Gastroesophageal sphincter (tissue), 4 donors: Measurements from ENCODE around the gene SLC4A5. TPM values are rescaled to one million over a fixed set of nuclear protein-coding genes. Genes with fewer than 3 reads are reported as not detected.
A peak's percentile ranks its signal among the peaks of the same experiment; 100 is the strongest.
"Not testable (repeated sequence)": the region's sequence is repeated elsewhere in the genome, so short reads cannot be mapped to it uniquely, and the experiment has no call there.

ENCODE experiments used
- ATAC-seq: fragments of 150-250 bp; one replicate; pipeline ENCODE4 v1.9.1; 2016; ENCODE audit warnings: mild to moderate bottlenecking, moderate library complexity
- H3K27ac ChIP-seq, 4 donors: fragments of 200-600 bp; sonication (generic) in 3 of 4; 1 replicate in 3 of 4; 2 replicates in 1 of 4; pipeline ENCODE4 v1.5.1; 2016 to 2019
- H3K27me3 ChIP-seq: fragments of 200-600 bp; sonication (generic); one replicate; pipeline ENCODE4 v1.5.1; 2019
- H3K36me3 ChIP-seq, 2 donors: fragments of 200-600 bp; sonication (generic); one replicate each; pipeline ENCODE4 v1.5.1; 2019; ENCODE audit warnings: control low read depth in 1 of 2
- H3K4me1 ChIP-seq, 3 donors: fragments of 200-600 bp; sonication (generic); 1 replicate in 2 of 3; 2 replicates in 1 of 3; pipeline ENCODE4 v1.5.1; 2016 to 2019; ENCODE audit warnings: control low read depth in 2 of 3
- H3K4me3 ChIP-seq, 2 donors: fragments of 200-600 bp; sonication (generic); one replicate each; pipeline ENCODE4 v1.5.1; 2019; ENCODE audit warnings: mild to moderate bottlenecking in 1 of 2, moderate library complexity in 1 of 2
- H3K9me3 ChIP-seq, 3 donors: fragments of 200-600 bp; sonication (generic); one replicate each; pipeline ENCODE4 v1.5.1; 2017 to 2019; ENCODE audit warnings: control low read depth in 2 of 3
- CTCF ChIP-seq, 4 experiments: fragments of 200-600 bp in 2 of 4; fragments of 450-650 bp in 2 of 4; sonication (generic) in 1 of 4; IDR thresholded peaks; one replicate each; pipeline ENCODE4 v1.5.1; 2017 to 2019; ENCODE audit warnings: antibody characterized with exemption in 4 of 4, mild to moderate bottlenecking in 2 of 4, moderate library complexity in 2 of 4
- EP300 ChIP-seq: sonication (generic); formaldehyde crosslinking; IDR thresholded peaks from one replicate; pipeline ENCODE4 v1.6.1; 2017; ENCODE audit warnings: antibody characterized with exemption, mild to moderate bottlenecking
- POLR2A ChIP-seq, 2 donors: fragments of 450-650 bp; IDR thresholded peaks; one replicate each; pipeline ENCODE4 v1.6.1; 2017; ENCODE audit warnings: antibody characterized with exemption in 2 of 2, mild to moderate bottlenecking in 2 of 2, moderate library complexity in 1 of 2
- POLR2AphosphoS5 ChIP-seq: sonication (generic); formaldehyde crosslinking; IDR thresholded peaks from one replicate; pipeline ENCODE4 v1.6.1; 2017; ENCODE audit warnings: antibody characterized with exemption
- WGBS, 2 donors: methylation state at CpG; one replicate each; pipeline ENCODE4 v1.1.5; 2018; ENCODE audit warnings: low coverage in 1 of 2; 5-methylcytosine and 5-hydroxymethylcytosine counted together
- total RNA-seq, 4 donors: library from RNA; depleted of rRNA; stranded (reverse); fragments of >200 nt; gene quantifications; one replicate each; pipeline ENCODE4 v1.1.0, GENCODE V29; 2016

SLC4A5 gene
- total RNA-seq, 4 donors from 2014 or later = 1.8 to 9.4 (median 5.0) TPM

GRCh38 chr2:74188018-74188601, 155.1 kb downstream of the SLC4A5 start:
- Histone ChIP-seq H3K27me3 (no peaks in the 10 kb centered on the region), H3K36me3 (no peaks in the 10 kb centered on the region), H3K9me3 (no peaks in the 10 kb centered on the region), H3K27ac (peak overlapping the region in 2 of 4 donors; percentile 17 to 46), H3K4me1 (no peaks in the 10 kb centered on the region), H3K4me3 (no peak overlapping the region)
- WGBS, 2 donors = 80% methylated on average over 1 of the region's 6 CpGs; no CpG with 5 or more reads in 1 of the 2 donors
- ATAC-seq = peak; percentile 41
- no peak for TF ChIP-seq EP300
- no peak for TF ChIP-seq POLR2AphosphoS5
- no peak for TF ChIP-seq POLR2A (IDR thresholded peaks at IDR 0.05)
- TF ChIP-seq CTCF (IDR thresholded peaks at IDR 0.05) = no peak

GRCh38 chr2:74186706-74187105, 156.5 kb downstream of the SLC4A5 start:
- H3K27me3 ChIP-seq, H3K4me1 ChIP-seq, ATAC-seq, H3K9me3 ChIP-seq, H3K4me3 ChIP-seq, H3K27ac ChIP-seq, H3K36me3 ChIP-seq: not testable (repeated sequence)
- 90 to 95% methylated on average over 3 to 7 of the region's 15 CpGs for WGBS, 2 donors

- H3K4me1 ChIP-seq = no peaks in the 10 kb centered on the region
- no peak overlapping the region for H3K27ac ChIP-seq
- peak; percentile 57 for ATAC-seq
- H3K9me3 ChIP-seq = no peaks in the 10 kb centered on the region
- H3K36me3 ChIP-seq = no peaks in the 10 kb centered on the region
- 75 to 84% methylated on average over 7 to 8 of the region's 9 CpGs for WGBS, 2 donors
- no peaks in the 10 kb centered on the region for H3K27me3 ChIP-seq
- no peak overlapping the region for H3K4me3 ChIP-seq
- no peak for TF ChIP-seq CTCF (IDR thresholded peaks at IDR 0.05)
- TF ChIP-seq POLR2A (IDR thresholded peaks at IDR 0.05) = no peak
- no peak for TF ChIP-seq EP300
- no peak for TF ChIP-seq POLR2AphosphoS5
Measured at GRCh38 chr2:74186038-74186437, 157.2 kb downstream of the SLC4A5 start.

- H3K27ac ChIP-seq = no peak overlapping the region
- peaks cover 0 to 5% (median 0%) of the 10 kb centered on the region in 3 donors for H3K4me1 ChIP-seq
- no peak for TF ChIP-seq CTCF (IDR thresholded peaks at IDR 0.05)
- no peak for TF ChIP-seq EP300
- TF ChIP-seq POLR2AphosphoS5 = no peak
- no peak for TF ChIP-seq POLR2A (IDR thresholded peaks at IDR 0.05)
- no peak for ATAC-seq
- 69 to 91% methylated on average over 1 to 2 of the region's 2 CpGs for WGBS, 2 donors
- H3K36me3 ChIP-seq = no peaks in the 10 kb centered on the region
- H3K4me3 ChIP-seq = no peak overlapping the region
- no peaks in the 10 kb centered on the region for H3K9me3 ChIP-seq
- no peaks in the 10 kb centered on the region for H3K27me3 ChIP-seq
Measured at GRCh38 chr2:74183878-74184277, 159.3 kb downstream of the SLC4A5 start.

DNA sequence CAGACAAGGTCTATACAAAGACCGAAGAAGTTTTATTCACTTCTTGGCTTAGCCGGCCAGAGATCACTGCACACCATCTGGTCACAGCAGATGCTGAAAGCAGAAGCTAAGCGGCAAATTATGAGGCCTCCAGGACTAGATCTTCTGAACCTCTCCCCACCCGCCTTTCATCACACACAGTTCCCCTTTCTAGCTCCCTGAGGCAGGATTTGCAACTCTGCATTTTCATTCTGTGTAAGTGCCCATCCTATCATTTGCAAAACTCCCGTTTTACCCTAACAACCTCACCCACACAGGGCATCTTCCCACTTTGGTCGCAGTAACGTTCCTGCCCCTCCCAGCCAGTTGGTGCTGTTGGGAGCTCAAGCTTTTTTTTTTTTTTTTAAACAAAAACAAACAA, 161.5 kb downstream of the SLC4A5 start:
- H3K27me3 ChIP-seq = no peaks in the 10 kb centered on the region
- no peaks in the 10 kb centered on the region for H3K36me3 ChIP-seq
- H3K9me3 ChIP-seq = no peaks in the 10 kb centered on the region
- peaks cover 0 to 17% (median 5%) of the 10 kb centered on the region in 3 donors for H3K4me1 ChIP-seq
- TF ChIP-seq POLR2AphosphoS5 (peak; percentile 10), EP300 (no peak)
- H3K4me3 ChIP-seq = no peak overlapping the region
- H3K27ac ChIP-seq = no peak overlapping the region
- WGBS, 2 donors = 49 to 68% methylated on average over 5 to 7 of the region's 7 CpGs
- no peak for ATAC-seq

- no peak for ATAC-seq
- peak overlapping the region in 3 of 4 donors; percentile 90 to 98 (median 90) for H3K27ac ChIP-seq
- whole genome bisulfite sequencing, 2 donors = 38 to 41% methylated on average over 17 to 24 of the region's 25 CpGs
Measured at GRCh38 chr2:74179063-74179865, 164.0 kb downstream of the SLC4A5 start.

More at GRCh38 chr2:74179063-74179865, 164.0 kb downstream of the SLC4A5 start:
- no peaks in the 10 kb centered on the region for H3K27me3 ChIP-seq
- H3K4me1 ChIP-seq = peaks cover 0 to 42% (median 14%) of the 10 kb centered on the region in 3 donors
- H3K9me3 ChIP-seq = no peaks in the 10 kb centered on the region
- H3K4me3 ChIP-seq = peak overlapping the region; percentile 78 to 83
- no peaks in the 10 kb centered on the region for H3K36me3 ChIP-seq
- TF ChIP-seq POLR2A (IDR thresholded peaks at IDR 0.05) (no peak), CTCF (IDR thresholded peaks at IDR 0.05) (peak in 3 of 4 experiments; percentile 36 to 54 (median 48)), POLR2AphosphoS5 (no peak), EP300 (no peak)
